ENCODE data around the gene TOM1L2. TPM values are rescaled to one million over a fixed set of nuclear protein-coding genes. Genes with fewer than 3 reads are reported as not detected.

The TOM1L2 gene
- total RNA-seq, 1 experiment from 2014 or later: 24.1 TPM

DNA sequence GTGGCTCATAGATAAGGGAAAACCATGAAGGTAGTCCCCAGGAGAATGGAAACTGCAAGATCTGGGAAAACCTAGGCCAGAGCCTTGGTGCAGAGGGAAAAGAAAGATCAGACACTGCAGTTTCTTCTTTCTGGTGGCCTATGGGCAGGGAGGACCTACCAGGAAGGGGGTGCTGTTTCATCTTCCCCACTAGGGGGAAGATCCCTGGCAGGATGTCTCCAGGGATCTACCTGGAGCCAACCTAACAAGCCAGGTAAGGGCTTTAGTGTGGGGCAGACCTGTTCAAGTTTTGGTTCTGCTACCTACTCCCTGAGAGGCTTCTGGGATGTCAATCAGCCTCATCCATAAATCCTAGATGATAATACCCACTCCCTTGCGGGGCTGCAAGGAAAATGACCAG lies 21.4 kb downstream of the TOM1L2 start:
- intact Hi-C loops (cut with micrococcal nuclease): no loop called here
- no TSS peak for BruUV-seq (replicated peaks)

DNA sequence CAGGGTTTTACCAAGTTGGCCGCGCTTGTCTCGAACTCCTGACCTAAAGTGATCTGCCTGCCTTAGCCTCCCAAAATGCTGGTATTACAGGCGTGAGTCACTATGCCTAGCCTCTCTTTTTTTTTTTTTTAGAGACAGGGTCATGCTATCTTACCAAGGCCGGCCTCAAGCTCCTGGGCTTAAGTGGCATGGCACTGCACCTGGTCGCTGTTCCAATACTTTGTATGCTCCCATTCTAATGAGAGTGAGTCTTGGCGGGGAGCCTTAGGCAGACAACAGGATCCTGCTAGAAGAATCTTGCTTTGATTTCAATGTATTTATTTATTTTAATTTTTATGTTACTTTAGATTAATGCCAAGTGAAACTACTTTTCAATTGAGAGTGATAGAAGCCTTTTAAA lies 21.9 kb downstream of the TOM1L2 start:
- no peaks in the 10 kb centered on the region for H3K79me2 ChIP-seq (ENCODE audit: insufficient read depth, low read length)
- no peak for ATAC-seq
- intact Hi-C loops (cut with micrococcal nuclease): no loop called here
- TF ChIP-seq SP1 (IDR thresholded peaks at IDR 0.05; ENCODE audit: low read depth) (no peak), ZFX (IDR thresholded peaks at IDR 0.05) (no peak), SRF (IDR thresholded peaks at IDR 0.05; ENCODE audit: low read depth) (no peak)
- TF ChIP-seq, protein P1, sequence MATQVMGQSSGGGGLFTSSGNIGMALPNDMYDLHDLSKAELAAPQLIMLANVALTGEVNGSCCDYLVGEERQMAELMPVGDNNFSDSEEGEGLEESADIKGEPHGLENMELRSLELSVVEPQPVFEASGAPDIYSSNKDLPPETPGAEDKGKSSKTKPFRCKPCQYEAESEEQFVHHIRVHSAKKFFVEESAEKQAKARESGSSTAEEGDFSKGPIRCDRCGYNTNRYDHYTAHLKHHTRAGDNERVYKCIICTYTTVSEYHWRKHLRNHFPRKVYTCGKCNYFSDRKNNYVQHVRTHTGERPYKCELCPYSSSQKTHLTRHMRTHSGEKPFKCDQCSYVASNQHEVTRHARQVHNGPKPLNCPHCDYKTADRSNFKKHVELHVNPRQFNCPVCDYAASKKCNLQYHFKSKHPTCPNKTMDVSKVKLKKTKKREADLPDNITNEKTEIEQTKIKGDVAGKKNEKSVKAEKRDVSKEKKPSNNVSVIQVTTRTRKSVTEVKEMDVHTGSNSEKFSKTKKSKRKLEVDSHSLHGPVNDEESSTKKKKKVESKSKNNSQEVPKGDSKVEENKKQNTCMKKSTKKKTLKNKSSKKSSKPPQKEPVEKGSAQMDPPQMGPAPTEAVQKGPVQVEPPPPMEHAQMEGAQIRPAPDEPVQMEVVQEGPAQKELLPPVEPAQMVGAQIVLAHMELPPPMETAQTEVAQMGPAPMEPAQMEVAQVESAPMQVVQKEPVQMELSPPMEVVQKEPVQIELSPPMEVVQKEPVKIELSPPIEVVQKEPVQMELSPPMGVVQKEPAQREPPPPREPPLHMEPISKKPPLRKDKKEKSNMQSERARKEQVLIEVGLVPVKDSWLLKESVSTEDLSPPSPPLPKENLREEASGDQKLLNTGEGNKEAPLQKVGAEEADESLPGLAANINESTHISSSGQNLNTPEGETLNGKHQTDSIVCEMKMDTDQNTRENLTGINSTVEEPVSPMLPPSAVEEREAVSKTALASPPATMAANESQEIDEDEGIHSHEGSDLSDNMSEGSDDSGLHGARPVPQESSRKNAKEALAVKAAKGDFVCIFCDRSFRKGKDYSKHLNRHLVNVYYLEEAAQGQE (IDR thresholded peaks at IDR 0.05; ENCODE audit: low read depth): no peak
- TF ChIP-seq, protein P2, sequence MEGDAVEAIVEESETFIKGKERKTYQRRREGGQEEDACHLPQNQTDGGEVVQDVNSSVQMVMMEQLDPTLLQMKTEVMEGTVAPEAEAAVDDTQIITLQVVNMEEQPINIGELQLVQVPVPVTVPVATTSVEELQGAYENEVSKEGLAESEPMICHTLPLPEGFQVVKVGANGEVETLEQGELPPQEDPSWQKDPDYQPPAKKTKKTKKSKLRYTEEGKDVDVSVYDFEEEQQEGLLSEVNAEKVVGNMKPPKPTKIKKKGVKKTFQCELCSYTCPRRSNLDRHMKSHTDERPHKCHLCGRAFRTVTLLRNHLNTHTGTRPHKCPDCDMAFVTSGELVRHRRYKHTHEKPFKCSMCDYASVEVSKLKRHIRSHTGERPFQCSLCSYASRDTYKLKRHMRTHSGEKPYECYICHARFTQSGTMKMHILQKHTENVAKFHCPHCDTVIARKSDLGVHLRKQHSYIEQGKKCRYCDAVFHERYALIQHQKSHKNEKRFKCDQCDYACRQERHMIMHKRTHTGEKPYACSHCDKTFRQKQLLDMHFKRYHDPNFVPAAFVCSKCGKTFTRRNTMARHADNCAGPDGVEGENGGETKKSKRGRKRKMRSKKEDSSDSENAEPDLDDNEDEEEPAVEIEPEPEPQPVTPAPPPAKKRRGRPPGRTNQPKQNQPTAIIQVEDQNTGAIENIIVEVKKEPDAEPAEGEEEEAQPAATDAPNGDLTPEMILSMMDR (IDR thresholded peaks at IDR 0.05 in 2 of 3, conservative IDR thresholded peaks at IDR 0.05 in 1 of 3; ENCODE audit: borderline replicate concordance in 1 of 3, insufficient read depth in 1 of 3, low read depth in 2 of 3, low read length in 2 of 3): no peak

More for the DNA sequence above, 21.4 kb downstream of the TOM1L2 start:
- Histone ChIP-seq H3K9me3 (ENCODE audit: control insufficient read depth in 1 of 2, insufficient read depth in 1 of 2, low read depth in 1 of 2, low read length in 2 of 2) (no peaks in the 10 kb centered on the region), H2AFZ (ENCODE audit: low read depth, low read length, poor library complexity, severe bottlenecking) (no peak overlapping the region), H3K27ac (ENCODE audit: low read depth, low read length) (no peak overlapping the region), H3K4me3 (replicated peaks in 1 of 2; ENCODE audit: low read depth in 1 of 2, low read length in 2 of 2) (no peak overlapping the region), H3K9ac (ENCODE audit: low read length) (no peak overlapping the region), H3K79me2 (ENCODE audit: insufficient read depth, low read length) (no peaks in the 10 kb centered on the region), H3K27me3 (ENCODE audit: insufficient read depth, low read length) (no peaks in the 10 kb centered on the region), H4K20me1 (ENCODE audit: insufficient read depth) (no peaks in the 10 kb centered on the region), H3K9me2 (ENCODE audit: insufficient read depth) (no peaks in the 10 kb centered on the region), H3K36me3 (ENCODE audit: control insufficient read depth in 1 of 2, insufficient read depth in 2 of 2, low read length in 2 of 2) (no peaks in the 10 kb centered on the region), H3K4me1 (ENCODE audit: control insufficient read depth in 1 of 2, insufficient read depth in 2 of 2, low read length in 2 of 2) (peaks cover 23 to 24% of the 10 kb centered on the region in 2 experiments), H3K4me2 (ENCODE audit: low read length) (peak overlapping the region; percentile 16; the same call in 1 of the 2 replicates)
- DNase-seq (ENCODE audit: low read depth, low spot score): no peak
- ChIA-PET CTCF (no interaction called here), RAD21 (ENCODE audit: low non-redundant PET in 1 of 2, low total read pairs in 2 of 2, uncharacterized antibody in 2 of 2, unreplicated experiment in 2 of 2) (no interaction called here), POLR2A (no interaction called here)
- TF ChIP-seq RAD21 (IDR thresholded peaks at IDR 0.05; ENCODE audit: low read depth) (0 out of 2 replicates have a peak, but pooled peaks have one; percentile 8), FOSL1 (IDR thresholded peaks at IDR 0.05; ENCODE audit: low read depth) (no peak)
- TF ChIP-seq, protein P2 (IDR thresholded peaks at IDR 0.05 in 2 of 3, conservative IDR thresholded peaks at IDR 0.05 in 1 of 3; ENCODE audit: borderline replicate concordance in 1 of 3, insufficient read depth in 1 of 3, low read depth in 2 of 3, low read length in 2 of 3): peak in 2 of 3 experiments; percentile 51 to 58; a peak in 4 of 6 replicates
- peak; percentile 86 for ATAC-seq

More for the DNA sequence above, 21.9 kb downstream of the TOM1L2 start:
- Histone ChIP-seq H3K36me3 (ENCODE audit: control insufficient read depth in 1 of 2, insufficient read depth in 2 of 2, low read length in 2 of 2) (no peaks in the 10 kb centered on the region), H3K4me1 (ENCODE audit: control insufficient read depth in 1 of 2, insufficient read depth in 2 of 2, low read length in 2 of 2) (peaks cover 23 to 24% of the 10 kb centered on the region in 2 experiments), H3K4me2 (ENCODE audit: low read length) (peak overlapping the region; percentile 16; the same call in 1 of the 2 replicates), H3K4me3 (replicated peaks in 1 of 2; ENCODE audit: low read depth in 1 of 2, low read length in 2 of 2) (no peak overlapping the region), H2AFZ (ENCODE audit: low read depth, low read length, poor library complexity, severe bottlenecking) (no peak overlapping the region), H3K9me3 (ENCODE audit: control insufficient read depth in 1 of 2, insufficient read depth in 1 of 2, low read depth in 1 of 2, low read length in 2 of 2) (no peaks in the 10 kb centered on the region), H3K9me2 (ENCODE audit: insufficient read depth) (no peaks in the 10 kb centered on the region), H3K27me3 (ENCODE audit: insufficient read depth, low read length) (no peaks in the 10 kb centered on the region), H4K20me1 (ENCODE audit: insufficient read depth) (no peaks in the 10 kb centered on the region), H3K27ac (ENCODE audit: low read depth, low read length) (no peak overlapping the region), H3K9ac (ENCODE audit: low read length) (no peak overlapping the region)
- ChIA-PET CTCF (no interaction called here), POLR2A (no interaction called here), RAD21 (ENCODE audit: low non-redundant PET in 1 of 2, low total read pairs in 2 of 2, uncharacterized antibody in 2 of 2, unreplicated experiment in 2 of 2) (no interaction called here)
- DNase-seq (ENCODE audit: low read depth, low spot score): no peak
- no TSS peak for BruUV-seq (replicated peaks)
